HCT116 (cell line): ENCODE data around the gene MYDGF.
"Not testable (repeated sequence)": the region's sequence is repeated elsewhere in the genome, so short reads cannot be mapped to it uniquely, and the experiment has no call there.

Experiments used
- ATF3 ChIP-seq: IDR thresholded peaks from 2 replicates; pipeline ENCODE4 v1.6.1; 2012
- CTCF ChIP-seq, 3 experiments: fragments of 200-600 bp in 1 of 3; sonication (generic) in 1 of 3; IDR thresholded peaks in 2 of 3; conservative IDR thresholded peaks in 1 of 3; 2 replicates each; pipeline ENCODE4 v1.5.1; 2012 to 2017; ENCODE audit warnings: low read depth in 2 of 3, low read length in 2 of 3, antibody characterized with exemption in 1 of 3, borderline replicate concordance in 1 of 3, control low read depth in 1 of 3, mild to moderate bottlenecking in 1 of 3, mixed read lengths in 1 of 3, mixed run types in 1 of 3, moderate library complexity in 1 of 3; ENCODE audit not compliant: insufficient read depth in 1 of 3
- EGR1 ChIP-seq: IDR thresholded peaks from 2 replicates; pipeline ENCODE4 v1.6.1; 2012; ENCODE audit warnings: low read depth
- ELF1 ChIP-seq: IDR thresholded peaks from 2 replicates; pipeline ENCODE4 v1.6.1; 2012; ENCODE audit warnings: low read depth, borderline replicate concordance
- JUND ChIP-seq: IDR thresholded peaks from 2 replicates; pipeline ENCODE4 v1.6.1; 2012
- POLR2A ChIP-seq: IDR thresholded peaks from 2 replicates; pipeline ENCODE4 v1.7.0; 2011; ENCODE audit warnings: borderline replicate concordance; ENCODE audit not compliant: insufficient read depth, insufficient read length; ENCODE audit errors: extremely low read depth
- ZNF274 ChIP-seq: fragments of 200-500 bp; sonication (Bioruptor generic); IDR thresholded peaks from 2 replicates; pipeline ENCODE4 v1.6.1; 2014; ENCODE audit warnings: mild to moderate bottlenecking, low read depth, low read length, inconsistent platforms

GRCh38 chr19:4680021-4680420 lies 9.9 kb upstream of the MYDGF start:
- not testable (repeated sequence) for TF ChIP-seq CTCF (IDR thresholded peaks at IDR 0.05 in 2 of 3, conservative IDR thresholded peaks at IDR 0.05 in 1 of 3; ENCODE audit: borderline replicate concordance in 1 of 3, insufficient read depth in 1 of 3, low read depth in 2 of 3, low read length in 2 of 3); POLR2A; ZNF274; JUND; ATF3; EGR1; ELF1
